Gastrocnemius medialis (tissue), 4 donors: Measurements from ENCODE around the gene ZNF653. TPM values are rescaled to one million over a fixed set of nuclear protein-coding genes. Genes with fewer than 3 reads are reported as not detected.
A peak's percentile ranks its signal among the peaks of the same experiment; 100 is the strongest.
"Not testable (repeated sequence)": the region's sequence is repeated elsewhere in the genome, so short reads cannot be mapped to it uniquely, and the experiment has no call there.

Experiments
- ATAC-seq, 2 donors: fragments of 150-250 bp; one replicate each; pipeline ENCODE4 v1.9.1; 2016
- DNase-seq, 2 donors: peaks; one replicate each; pipeline ENCODE4 v3.0.0-alpha.2; 2019
- H3K27ac ChIP-seq, 4 donors: fragments of 200-600 bp; sonication (generic); 1 replicate in 1 of 4; 2 replicates in 3 of 4; pipeline ENCODE4 v1.5.1; 2016 to 2018; ENCODE audit warnings: mild to moderate bottlenecking in 2 of 4, moderate library complexity in 1 of 4
- H3K27me3 ChIP-seq, 3 donors: fragments of 200-600 bp; sonication (generic) in 2 of 3; 1 replicate in 1 of 3; 2 replicates in 2 of 3; pipeline versions ENCODE4 v1.5.1 to v1.6.0; 2016 to 2019; ENCODE audit warnings: mild to moderate bottlenecking in 1 of 3, moderate library complexity in 1 of 3
- H3K36me3 ChIP-seq, 2 donors: fragments of 200-600 bp; sonication (generic) in 1 of 2; one replicate each; pipeline ENCODE4 v1.5.1; 2017 to 2018
- H3K4me1 ChIP-seq, 2 donors: fragments of 200-600 bp; sonication (generic) in 1 of 2; one replicate each; pipeline ENCODE4 v1.5.1; 2016 to 2017; ENCODE audit warnings: mild to moderate bottlenecking in 2 of 2
- H3K4me3 ChIP-seq, 4 donors: fragments of 200-600 bp; sonication (generic) in 3 of 4; 1 replicate in 1 of 4; 2 replicates in 3 of 4; pipeline ENCODE4 v1.5.1; 2016 to 2019; ENCODE audit warnings: mild to moderate bottlenecking in 2 of 4
- H3K9me3 ChIP-seq, 3 donors: fragments of 200-600 bp; sonication (generic) in 2 of 3; 1 replicate in 1 of 3; 2 replicates in 2 of 3; pipeline ENCODE4 v1.5.1; 2016 to 2019
- CTCF ChIP-seq, 5 experiments: fragments of 450-650 bp in 3 of 5; fragments of 200-600 bp in 2 of 5; sonication (generic) in 2 of 5; IDR thresholded peaks in 4 of 5; conservative IDR thresholded peaks in 1 of 5; 1 replicate in 4 of 5; 2 replicates in 1 of 5; pipeline ENCODE4 v1.5.1; 2016 to 2019; ENCODE audit warnings: antibody characterized with exemption in 5 of 5, mild to moderate bottlenecking in 3 of 5, moderate library complexity in 3 of 5
- POLR2A ChIP-seq, 2 donors: fragments of 450-650 bp; IDR thresholded peaks; one replicate each; pipeline ENCODE4 v1.6.1; 2017; ENCODE audit warnings: antibody characterized with exemption in 2 of 2, mild to moderate bottlenecking in 2 of 2, moderate library complexity in 2 of 2
- in situ Hi-C, 4 donors: fragments of 200-750 bp; cut with MboI; loops; one replicate each; pipeline versions ENCODE4 v1.15.0 to v1.8.0; 2017; ENCODE audit warnings: low sequenced_read_pairs in 4 of 4
- intact Hi-C: fragments of 100-400 bp; cut with DNase I; formaldehyde crosslinking; loops from one replicate; pipeline ENCODE4 v1.15.1; 2023; ENCODE audit warnings: low total_unique reads
- microRNA-seq, 2 donors: library from miRNA; unstranded; fragments of <30 nt; microRNA quantifications; one replicate each; pipeline ENCODE4, GENCODE V29; 2016; ENCODE audit warnings: borderline replicate concordance in 2 of 2
- total RNA-seq, 4 donors: library from RNA; depleted of rRNA; stranded (reverse); fragments of >200 nt; gene quantifications; one replicate each; pipeline versions ENCODE4 v1.1.0 to v1.2.3, GENCODE V29; 2016

The ZNF653 gene
- total RNA-seq, 4 donors from 2014 or later: 5.6 to 25.8 (median 10.1) TPM

GRCh38 chr19:11435057-11435832 lies 70.4 kb downstream of the ZNF653 start, which contains the start of the genes ODAD3 and PRKCSH:
TSS of gene ODAD3 (minus strand) at chr19:11435121. CDS start at chr19:11435016, 105 bp downstream.
TSS of gene PRKCSH (plus strand) at chr19:11435635. CDS start at chr19:11436118, 483 bp downstream.
- peaks cover 14% of the 10 kb centered on the region in 2 donors for H3K4me1 ChIP-seq
- peaks cover 0 to 33% of the 10 kb centered on the region in 2 donors for H3K36me3 ChIP-seq
- DNase-seq (peak; percentile 97 to 98), ATAC-seq (peak; percentile 97 to 99)
- in situ Hi-C loops (loop anchor here in 1 of 4 donors (5.0 kb wide), 1 partner anchor 58 kb away; no protein-coding TSS in a partner anchor), intact Hi-C loops (loop anchor here (1.0 to 2.0 kb wide), 5 partner anchors 54 to 162 kb away; partner anchors contain the start of genes ECSIT, ELOF1, ZNF627 and ZNF653)
- H3K9me3 ChIP-seq: no peaks in the 10 kb centered on the region
- TF ChIP-seq POLR2A (IDR thresholded peaks at IDR 0.05): peak in 1 of 2 donors; percentile 8
- TF ChIP-seq CTCF (IDR thresholded peaks at IDR 0.05 in 4 of 5, conservative IDR thresholded peaks at IDR 0.05 in 1 of 5): peak; percentile 82 to 97 (median 93)
- no peaks in the 10 kb centered on the region for H3K27me3 ChIP-seq
- H3K27ac ChIP-seq: peak within 1 kb of the TSS; percentile 65 to 85 (median 76)
- peak within 1 kb of the TSS; percentile 71 to 85 (median 78) for H3K4me3 ChIP-seq

DNA sequence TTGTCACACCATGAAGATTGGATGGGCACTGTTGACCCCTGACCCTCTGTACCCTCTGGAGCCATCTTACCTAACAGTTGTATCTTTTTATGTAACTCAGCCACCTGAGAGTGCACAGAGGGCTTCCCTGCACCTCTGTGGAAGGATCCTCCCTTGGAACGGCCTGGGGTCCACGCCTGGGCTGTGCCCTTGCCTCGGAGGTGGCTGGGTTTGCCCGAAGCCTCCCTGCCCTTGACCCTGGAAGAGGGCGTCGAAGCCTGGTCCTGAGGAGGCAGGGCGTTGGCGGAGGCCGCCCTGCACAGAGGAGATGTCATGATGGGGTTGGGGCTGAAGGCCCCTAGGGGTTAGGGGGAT lies 71.0 kb downstream of the ZNF653 start:
- peak overlapping the region; percentile 65 to 85 (median 76) for H3K27ac ChIP-seq
- H3K4me3 ChIP-seq: peak overlapping the region; percentile 71 to 78 (median 74)
- TF ChIP-seq POLR2A (IDR thresholded peaks at IDR 0.05) (no peak), CTCF (IDR thresholded peaks at IDR 0.05 in 4 of 5, conservative IDR thresholded peaks at IDR 0.05 in 1 of 5) (no peak)
- intact Hi-C loops: loop anchor here (1.0 to 2.0 kb wide), 5 partner anchors 53 to 163 kb away; partner anchors contain the start of genes ECSIT, ELOF1, ZNF627 and ZNF653
- DNase-seq: no peak
- ATAC-seq: no peak
- peaks cover 14% of the 10 kb centered on the region in 2 donors for H3K4me1 ChIP-seq
- H3K36me3 ChIP-seq: peaks cover 0 to 28% of the 10 kb centered on the region in 2 donors
- in situ Hi-C loops: loop anchor here in 1 of 4 donors (5.0 kb wide), 1 partner anchor 57 kb away; no protein-coding TSS in a partner anchor
- H3K27me3 ChIP-seq: no peaks in the 10 kb centered on the region
- H3K9me3 ChIP-seq: no peaks in the 10 kb centered on the region

GRCh38 chr19:11433526-11433925 lies 72.1 kb downstream of the ZNF653 start:
- intact Hi-C loops, H3K27me3 ChIP-seq, H3K27ac ChIP-seq, H3K4me3 ChIP-seq, ATAC-seq, DNase-seq, H3K9me3 ChIP-seq, in situ Hi-C loops: not testable (repeated sequence)
- H3K36me3 ChIP-seq: peaks cover 0 to 21% of the 10 kb centered on the region in 2 donors
- H3K4me1 ChIP-seq: peaks cover 14% of the 10 kb centered on the region in 2 donors

Small RNA genes within 50 kb of the gene (microRNA-seq; reads per million reads assigned to microRNA genes)
- 0 reads per million in 2 donors for gene MIR7974

Other genes starting within 250 kb of the ZNF653 start
- 1 to 10 TPM; 4.7 to 9.6 (median 5.8) TPM for gene DOCK6, start 243.3 kb downstream of the ZNF653 start, total RNA-seq
- not detected for gene TSPAN16, start 209.7 kb downstream of the ZNF653 start, total RNA-seq
- gene RAB3D, start 166.2 kb downstream of the ZNF653 start, total RNA-seq: 1 to 10 TPM; 1.5 to 3.9 (median 2.4) TPM
- 100 to 1,000 TPM; 159 to 284 (median 164) TPM for gene TMEM205, start 159.6 kb downstream of the ZNF653 start, total RNA-seq
- gene CCDC159, start 159.3 kb downstream of the ZNF653 start, total RNA-seq: 1 to 10 TPM in 3 of 4 donors, under 1 TPM in 1; 0.85 to 9.2 (median 2.0) TPM
- gene PLPPR2, start 150.4 kb downstream of the ZNF653 start, total RNA-seq: 10 to 100 TPM; 18.6 to 46.2 (median 36.9) TPM
- gene SWSAP1, start 131.2 kb downstream of the ZNF653 start, total RNA-seq: 1 to 10 TPM in 3 of 4 donors, under 1 TPM in 1; 0.51 to 1.7 (median 1.2) TPM
- gene EPOR, start 121.5 kb downstream of the ZNF653 start, total RNA-seq: 1 to 10 TPM; 1.3 to 6.0 (median 2.2) TPM
- 1 to 10 TPM in 2 of 4 donors, under 1 TPM in 2; 0.33 to 7.0 (median 1.3) TPM for gene RGL3, start 86.5 kb downstream of the ZNF653 start, total RNA-seq
- not detected for gene ODAD3, start 70.7 kb downstream of the ZNF653 start, total RNA-seq
- gene PRKCSH, start 70.2 kb downstream of the ZNF653 start, total RNA-seq: 10 to 100 TPM; 31.6 to 54.2 (median 50.6) TPM
- not detected for gene ELAVL3, start 24.8 kb downstream of the ZNF653 start, total RNA-seq
- 100 to 1,000 TPM in 3 of 4 donors, 10 to 100 TPM in 1; 82.9 to 199 (median 129) TPM for gene ECSIT, start 23.3 kb upstream of the ZNF653 start, total RNA-seq
- gene CNN1, start 33.0 kb upstream of the ZNF653 start, total RNA-seq: 1 to 10 TPM in 3 of 4 donors, under 1 TPM in 1; 0.92 to 6.7 (median 3.9) TPM
- gene ELOF1, start 53.4 kb upstream of the ZNF653 start, total RNA-seq: 10 to 100 TPM; 21.5 to 37.5 (median 27.2) TPM
- gene ACP5, start 71.8 kb upstream of the ZNF653 start, total RNA-seq: 1 to 10 TPM; 1.3 to 5.9 (median 2.6) TPM
- 1 to 10 TPM; 2.3 to 4.5 (median 3.7) TPM for gene ZNF627, start 91.6 kb upstream of the ZNF653 start, total RNA-seq
- gene ZNF823, start 233.1 kb upstream of the ZNF653 start, total RNA-seq: 1 to 10 TPM; 1.4 to 4.1 (median 2.6) TPM